H4 (cell line): ENCODE data around the gene PSTPIP2. TPM values are rescaled to one million over a fixed set of nuclear protein-coding genes. Genes with fewer than 3 reads are reported as not detected.
"Not testable (repeated sequence)": the region's sequence is repeated elsewhere in the genome, so short reads cannot be mapped to it uniquely, and the experiment has no call there.

ENCODE experiments used
- DNase-seq: peaks from one replicate; pipeline ENCODE4 v3.0.0-alpha.2; 2015; ENCODE audit warnings: low spot score
- total RNA-seq: library from RNA; depleted of rRNA; stranded (reverse); fragments of >200 nt; shearing (Covaris generic); gene quantifications from 2 replicates; pipeline ENCODE4 v1.2.3, GENCODE V29; 2014

The PSTPIP2 gene
- total RNA-seq, 1 experiment from 2014 or later = not detected

- DNase-seq = no peak
These were observed 1.8 kb downstream of the PSTPIP2 start for GRCh38 chr18:46070232-46070631.

GRCh38 chr18:46069524-46069923 is 2.5 kb downstream of the PSTPIP2 start:
- DNase-seq = no peak

GRCh38 chr18:46068763-46069162 is 3.3 kb downstream of the PSTPIP2 start:
- DNase-seq = no peak

GRCh38 chr18:46067438-46068007 is 4.5 kb downstream of the PSTPIP2 start:
- peak; percentile 67 for DNase-seq

- DNase-seq = no peak
These were observed 9.3 kb downstream of the PSTPIP2 start for GRCh38 chr18:46062781-46063180.

GRCh38 chr18:46061796-46062195 is 10.3 kb downstream of the PSTPIP2 start:
- no peak for DNase-seq

- no peak for DNase-seq
These were observed 10.7 kb downstream of the PSTPIP2 start for GRCh38 chr18:46061387-46061786.

- no peak for DNase-seq
These were observed 11.7 kb downstream of the PSTPIP2 start for GRCh38 chr18:46060359-46060841.

GRCh38 chr18:46055838-46056230 is 16.2 kb downstream of the PSTPIP2 start:
- no peak for DNase-seq

- DNase-seq = no peak
These were observed 16.9 kb downstream of the PSTPIP2 start for GRCh38 chr18:46054956-46055837.

- DNase-seq = no peak
These were observed 18.5 kb downstream of the PSTPIP2 start for GRCh38 chr18:46053368-46054095.

GRCh38 chr18:46051731-46052461 is 20.2 kb downstream of the PSTPIP2 start:
- DNase-seq = no peak

GRCh38 chr18:46050268-46050667 is 21.8 kb downstream of the PSTPIP2 start:
- no peak for DNase-seq

GRCh38 chr18:46048641-46049040 is 23.4 kb downstream of the PSTPIP2 start:
- no peak for DNase-seq

GRCh38 chr18:46047369-46047768 is 24.7 kb downstream of the PSTPIP2 start:
- DNase-seq = not testable (repeated sequence)

- no peak for DNase-seq
These were observed 25.4 kb downstream of the PSTPIP2 start for GRCh38 chr18:46046688-46047087.

GRCh38 chr18:46046126-46046525 is 25.9 kb downstream of the PSTPIP2 start:
- no peak for DNase-seq

GRCh38 chr18:46042571-46043123 is 29.4 kb downstream of the PSTPIP2 start:
- peak; percentile 61 for DNase-seq

- DNase-seq = no peak
These were observed 31.3 kb downstream of the PSTPIP2 start for GRCh38 chr18:46040747-46041104.

- DNase-seq = no peak
These were observed 31.9 kb downstream of the PSTPIP2 start for GRCh38 chr18:46040033-46040746.
